H1 (cell line): ENCODE measurements around the gene FAM53C. TPM values are rescaled to one million over a fixed set of nuclear protein-coding genes. Genes with fewer than 3 reads are reported as not detected.

Source experiments
- CTCF ChIA-PET: fragments of 300-600 bp; sonication (Branson Sonifier 250); formaldehyde crosslinking; loops from one replicate; lab custom pipeline; 2021; ENCODE audit not compliant: partially characterized antibody; lab: Charles Lee
- POLR2A ChIA-PET: fragments of 300-600 bp; sonication (Branson Sonifier 250); formaldehyde crosslinking; loops from one replicate; lab custom pipeline; 2021; ENCODE audit warnings: inconsistent platforms; ENCODE audit not compliant: partially characterized antibody; lab: Charles Lee
- DNase-seq, 2 experiments: peaks; one replicate each; pipeline versions ENCODE4 v3.0.0 to v3.0.0-alpha.2; 2010 to 2022; ENCODE audit warnings: low spot score in 2 of 2, low read depth in 1 of 2, mixed read lengths in 1 of 2
- FAIRE-seq: peaks from 2 replicates; lab custom pipeline; 2011; peaks lifted over from hg19 to GRCh38; lab: Jason Lieb, UNC
- H2AFZ ChIP-seq: 2 replicates; pipeline ENCODE4 v1.8.1; 2012; ENCODE audit warnings: low read length, inconsistent platforms
- H2AK5ac ChIP-seq: 2 replicates; pipeline ENCODE4 v1.6.1; 2013; ENCODE audit warnings: low read depth, low read length
- H2BK120ac ChIP-seq: replicated peaks from 2 replicates; pipeline ENCODE3; 2013; ENCODE audit warnings: low read depth, low read length, inconsistent platforms
- H2BK12ac ChIP-seq: 2 replicates; pipeline ENCODE4 v1.6.1; 2013; ENCODE audit warnings: low read depth, low read length
- H2BK15ac ChIP-seq: 2 replicates; pipeline ENCODE4 v1.6.1; 2013; ENCODE audit warnings: low read length
- H2BK20ac ChIP-seq: 2 replicates; pipeline ENCODE4 v1.6.1; 2013; ENCODE audit warnings: low read length
- H2BK5ac ChIP-seq: 2 replicates; pipeline ENCODE4 v1.6.1; 2013; ENCODE audit warnings: low read depth, low read length
- H3K14ac ChIP-seq: 2 replicates; pipeline ENCODE4 v1.6.1; 2013; ENCODE audit warnings: inconsistent platforms; ENCODE audit not compliant: insufficient read length
- H3K18ac ChIP-seq: 2 replicates; pipeline ENCODE4 v1.6.1; 2013; ENCODE audit warnings: low read length; ENCODE audit errors: extremely low read depth
- H3K23ac ChIP-seq: 2 replicates; pipeline ENCODE4 v1.6.1; 2013; ENCODE audit warnings: inconsistent platforms; ENCODE audit not compliant: insufficient read length
- H3K23me2 ChIP-seq: 2 replicates; pipeline ENCODE4 v1.6.1; 2013; ENCODE audit warnings: low read depth, low read length
- H3K27ac ChIP-seq: 2 replicates; pipeline ENCODE4 v1.6.1; 2011; ENCODE audit warnings: low read depth, low read length, inconsistent platforms
- H3K27me3 ChIP-seq, 4 experiments: replicated peaks in 1 of 4; 1 replicate in 1 of 4; 2 replicates in 3 of 4; pipeline versions ENCODE4 v1.6.1 to v1.8.1; 2011 to 2013; ENCODE audit warnings: low read length in 3 of 4, mild to moderate bottlenecking in 3 of 4, inconsistent platforms in 2 of 4, mixed read lengths in 2 of 4, moderate library complexity in 1 of 4; ENCODE audit not compliant: control insufficient read depth in 3 of 4, insufficient read depth in 3 of 4; ENCODE audit errors: extremely low read depth in 1 of 4
- H3K36me3 ChIP-seq, 4 experiments: 2 replicates each; pipeline versions ENCODE4 v1.6.1 to v1.8.1; 2011 to 2013; ENCODE audit warnings: mild to moderate bottlenecking in 4 of 4, low read length in 3 of 4, moderate library complexity in 2 of 4, control low read depth in 1 of 4, inconsistent platforms in 1 of 4; ENCODE audit not compliant: insufficient read depth in 4 of 4, control insufficient read depth in 2 of 4
- H3K4ac ChIP-seq: replicated peaks from 2 replicates; pipeline ENCODE3; 2013; ENCODE audit warnings: low read length, low read depth, mixed read lengths, inconsistent platforms; ENCODE audit not compliant: insufficient read length
- H3K4me1 ChIP-seq, 4 experiments: replicated peaks in 1 of 4; 1 replicate in 1 of 4; 2 replicates in 3 of 4; pipeline versions ENCODE4 v1.6.1 to v1.8.1; 2011 to 2013; ENCODE audit warnings: low read length in 3 of 4, inconsistent platforms in 2 of 4, mixed read lengths in 1 of 4; ENCODE audit not compliant: insufficient read depth in 4 of 4, control insufficient read depth in 3 of 4
- H3K4me2 ChIP-seq, 2 experiments: 2 replicates each; pipeline versions ENCODE4 v1.6.1 to v1.8.1; 2011 to 2013; ENCODE audit warnings: low read depth in 2 of 2, low read length in 2 of 2, control low read depth in 1 of 2, inconsistent platforms in 1 of 2, mild to moderate bottlenecking in 1 of 2; ENCODE audit not compliant: insufficient read depth in 1 of 2
- H3K4me3 ChIP-seq, 4 experiments: fragments of 200-600, 300-600 bp in 1 of 4; sonication (generic), shearing (Covaris generic), sonication (Bioruptor Twin) in 1 of 4; 2 replicates each; pipeline versions ENCODE4 v1.5.1 to v1.8.1; 2011 to 2016; ENCODE audit warnings: low read length in 4 of 4, low read depth in 3 of 4, control low read depth in 2 of 4, inconsistent platforms in 2 of 4, mild to moderate bottlenecking in 2 of 4, mixed read lengths in 1 of 4, moderate library complexity in 1 of 4; ENCODE audit not compliant: insufficient read depth in 2 of 4; ENCODE audit errors: extremely low read depth in 1 of 4
- H3K56ac ChIP-seq: replicated peaks from 2 replicates; pipeline ENCODE3; 2013; ENCODE audit warnings: low read depth, mild to moderate bottlenecking, mixed read lengths, low read length, inconsistent platforms; ENCODE audit not compliant: insufficient read length
- H3K79me1 ChIP-seq: 2 replicates; pipeline ENCODE4 v1.6.1; 2013; ENCODE audit warnings: low read depth, low read length, control low read depth
- H3K79me2 ChIP-seq, 2 experiments: 2 replicates each; pipeline versions ENCODE4 v1.6.1 to v1.8.1; 2012 to 2013; ENCODE audit warnings: low read length in 2 of 2, mild to moderate bottlenecking in 2 of 2, inconsistent platforms in 1 of 2; ENCODE audit not compliant: insufficient read depth in 2 of 2, control insufficient read depth in 1 of 2
- H3K9ac ChIP-seq, 4 experiments: replicated peaks in 1 of 4; 1 replicate in 1 of 4; 2 replicates in 3 of 4; pipeline versions ENCODE4 v1.6.1 to v1.8.1; 2011 to 2013; ENCODE audit warnings: low read depth in 3 of 4, low read length in 3 of 4, control low read depth in 2 of 4, mild to moderate bottlenecking in 2 of 4, moderate library complexity in 2 of 4, inconsistent platforms in 1 of 4; ENCODE audit errors: extremely low read depth in 1 of 4
- H3K9me3 ChIP-seq, 2 experiments: 2 replicates each; pipeline versions ENCODE4 v1.6.1 to v1.8.1; 2012 to 2013; ENCODE audit warnings: mild to moderate bottlenecking in 2 of 2, moderate library complexity in 2 of 2, control low read depth in 1 of 2, inconsistent platforms in 1 of 2, low read depth in 1 of 2, low read length in 1 of 2, mixed read lengths in 1 of 2; ENCODE audit not compliant: insufficient read depth in 2 of 2
- H4K20me1 ChIP-seq, 2 experiments: replicated peaks in 1 of 2; 2 replicates each; pipeline versions ENCODE3 to v1.8.1; 2011 to 2013; ENCODE audit warnings: inconsistent platforms in 2 of 2, low read length in 2 of 2, mild to moderate bottlenecking in 1 of 2; ENCODE audit not compliant: insufficient read depth in 2 of 2, control insufficient read depth in 1 of 2
- H4K5ac ChIP-seq: 2 replicates; pipeline ENCODE4 v1.6.1; 2013; ENCODE audit warnings: low read length, low read depth, mixed read lengths, inconsistent platforms; ENCODE audit not compliant: insufficient read length
- H4K8ac ChIP-seq: 2 replicates; pipeline ENCODE4 v1.8.0; 2013; ENCODE audit warnings: mild to moderate bottlenecking, moderate library complexity, low read length, inconsistent platforms; ENCODE audit not compliant: insufficient read depth; ENCODE audit errors: extremely low read depth
- H4K91ac ChIP-seq: replicated peaks from 2 replicates; pipeline ENCODE3; 2013; ENCODE audit warnings: low read length, mixed read lengths, inconsistent platforms; ENCODE audit not compliant: insufficient read length
- BRCA1 ChIP-seq: IDR thresholded peaks from 2 replicates; pipeline ENCODE4 v1.6.1; 2012; ENCODE audit warnings: low read depth, low read length, improper control_type of control experiment
- CBX5 ChIP-seq: fragments of 300-800, 300-1000 bp; sonication (generic); IDR thresholded peaks from 2 replicates; pipeline ENCODE4 v1.7.1; 2016; ENCODE audit warnings: antibody characterized with exemption, low read length, low read depth
- CREB1 ChIP-seq: IDR thresholded peaks from 2 replicates; pipeline ENCODE4 v1.6.1; 2012; ENCODE audit warnings: inconsistent platforms
- EP300 ChIP-seq, 2 experiments: IDR thresholded peaks; 1 replicate in 1 of 2; 2 replicates in 1 of 2; pipeline ENCODE4 v1.6.1; 2011 to 2012; ENCODE audit warnings: low read depth in 2 of 2, low read length in 2 of 2, mild to moderate bottlenecking in 2 of 2, borderline replicate concordance in 1 of 2, inconsistent platforms in 1 of 2, moderate library complexity in 1 of 2
- EZH2 ChIP-seq: fragments of 200-600 bp; sonication (generic); IDR thresholded peaks from 2 replicates; pipeline ENCODE4 v1.7.1; 2012; ENCODE audit warnings: low read depth, mild to moderate bottlenecking, moderate library complexity, low read length, inconsistent platforms; ENCODE audit not compliant: severe bottlenecking
- HDAC6 ChIP-seq: IDR thresholded peaks from one replicate; pipeline ENCODE4 v1.7.1; 2012; ENCODE audit warnings: low read depth, mild to moderate bottlenecking, inconsistent platforms, low read length, moderate library complexity
- KDM5A ChIP-seq: fragments of 200-600 bp; IDR thresholded peaks from 2 replicates; pipeline ENCODE4 v1.7.1; 2012; ENCODE audit warnings: mild to moderate bottlenecking, low read length, inconsistent platforms, mixed read lengths
- PHF8 ChIP-seq: fragments of 200-600 bp; sonication (generic); conservative IDR thresholded peaks from 2 replicates; pipeline ENCODE4 v1.7.1; 2012; ENCODE audit warnings: low read depth, mild to moderate bottlenecking, inconsistent platforms, low read length, moderate library complexity
- RFX5 ChIP-seq: IDR thresholded peaks from 2 replicates; pipeline ENCODE4 v1.6.1; 2011; ENCODE audit warnings: low read depth, low read length, improper control_type of control experiment, borderline replicate concordance
- RNF2 ChIP-seq: fragments of 200-900, 300-1000 bp; sonication (generic); IDR thresholded peaks from 2 replicates; pipeline ENCODE4 v1.7.1; 2016; ENCODE audit warnings: borderline replicate concordance, low read depth, mild to moderate bottlenecking, antibody characterized with exemption, low read length; ENCODE audit not compliant: poor library complexity, severe bottlenecking; ENCODE audit errors: missing control alignments
- SAP30 ChIP-seq: fragments of 300-600 bp; sonication (generic); IDR thresholded peaks from 2 replicates; pipeline ENCODE4 v1.7.1; 2012; ENCODE audit warnings: low read length, moderate library complexity, mild to moderate bottlenecking, inconsistent platforms; ENCODE audit not compliant: insufficient read depth, insufficient replicate concordance
- SP1 ChIP-seq: IDR thresholded peaks from 2 replicates; pipeline ENCODE4 v1.6.1; 2011; ENCODE audit warnings: low read depth, low read length
- SUZ12 ChIP-seq: fragments of 200-600 bp; sonication (generic); IDR thresholded peaks from 2 replicates; pipeline ENCODE4 v1.6.1; 2012; ENCODE audit warnings: mild to moderate bottlenecking, inconsistent platforms, low read length, moderate library complexity, mixed read lengths
- WGBS, 2 experiments: shearing (Covaris generic) in 1 of 2; methylation state at CpG; one replicate each; pipeline versions ENCODE4 v1.1.6 to v1.1.7; 2013 to 2015; ENCODE audit warnings: low lambda C conversion rate in 2 of 2, mixed read lengths in 2 of 2, inconsistent platforms in 1 of 2, low coverage in 1 of 2, missing lambda C conversion rate in 1 of 2; ENCODE audit not compliant: insufficient replicate concordance in 2 of 2, insufficient coverage in 1 of 2, insufficient read length in 1 of 2; ENCODE audit errors: extremely low coverage in 1 of 2, missing lambda C conversion rate in 1 of 2; 5-methylcytosine and 5-hydroxymethylcytosine counted together
- polyA plus RNA-seq, 7 experiments: library from polyadenylated mRNA; depleted of rRNA in 3 of 7; stranded (reverse) in 5 of 7; unstranded in 2 of 7; fragments of >200 nt in 5 of 7; fragments of 200-250 nt in 2 of 7; gene quantifications; 1 replicate in 5 of 7; 2 replicates in 1 of 7; 4 replicates in 1 of 7; pipeline versions ENCODE4 v1.2.1 to v1.2.3, GENCODE V29; 2011 to 2013; ENCODE audit warnings: missing spikeins in 2 of 7, mixed read lengths in 2 of 7
- total RNA-seq: library from RNA; stranded (reverse); fragmentation: NEBNext Ultra II Directional; extraction: Animal tissue kit (Norgen Biotek cat#: 25700); gene quantifications from 2 replicates; pipeline ENCODE4 v1.2.1, GENCODE V29; 2021

FAM53C gene
- total and polyA plus RNA-seq, 2 of the 8 experiments (the other 6 are each of a cell fraction or from before 2014, with no cell fraction given) = 57.6 to 75.3 TPM

DNA sequence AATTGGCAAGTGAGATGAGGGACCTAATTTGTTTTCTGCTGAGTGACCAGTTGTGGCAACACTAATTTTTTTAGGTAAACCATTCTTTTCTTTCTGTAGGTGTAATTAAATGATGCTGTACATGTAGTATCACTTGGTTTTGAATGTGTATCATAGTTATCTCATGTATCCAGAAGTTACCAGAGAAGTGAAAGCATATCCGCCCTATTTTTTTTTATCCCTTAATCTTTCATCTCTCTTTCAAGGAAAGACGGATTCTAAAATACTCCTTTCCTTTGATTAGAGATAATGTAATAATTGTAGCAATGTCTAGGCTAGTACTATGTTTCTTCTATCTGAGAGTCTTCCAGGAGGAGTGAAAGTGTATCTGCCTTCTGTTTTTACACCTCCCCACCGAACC lies 21.6 kb downstream of the FAM53C start:
- H4K20me1 ChIP-seq = peaks cover 0 to 7% of the 10 kb centered on the region in 2 experiments
- 92% methylated on average over 3 of the region's 3 CpGs; no CpG with 5 or more reads in 1 of the 2 experiments for WGBS, 2 experiments

More for the DNA sequence above, 21.6 kb downstream of the FAM53C start:
- Histone ChIP-seq H2BK12ac (no peak overlapping the region), H3K23ac (no peak overlapping the region), H3K27ac (no peak overlapping the region), H3K9me3 (no peaks in the 10 kb centered on the region), H2AFZ (no peak overlapping the region), H3K79me1 (no peaks in the 10 kb centered on the region; the same call in 1 of the 2 replicates), H2BK15ac (no peak overlapping the region), H3K27me3 (no peaks in the 10 kb centered on the region), H3K4me2 (no peak overlapping the region), H2BK5ac (no peak overlapping the region), H3K14ac (no peak overlapping the region), H3K36me3 (no peaks in the 10 kb centered on the region), H3K4me1 (peaks cover 0 to 3% (median 1%) of the 10 kb centered on the region in 4 experiments; a peak in 3 of 7 replicates), H4K5ac (no peak overlapping the region), H2BK120ac (no peak overlapping the region), H3K18ac (no peak overlapping the region), H3K9ac (no peak overlapping the region), H3K4ac (no peak overlapping the region), H3K4me3 (no peak overlapping the region), H3K79me2 (peaks cover 8 to 92% of the 10 kb centered on the region in 2 experiments; a peak in 3 of 4 replicates), H3K56ac (no peak overlapping the region), H2AK5ac (no peak overlapping the region), H4K91ac (no peak overlapping the region), H4K8ac (no peak overlapping the region), H3K23me2 (no peaks in the 10 kb centered on the region), H2BK20ac (no peak overlapping the region)
- FAIRE-seq (no peak), DNase-seq (no peak)
- CTCF ChIA-PET = no interaction called here
- no peak for TF ChIP-seq PHF8
- TF ChIP-seq CBX5 = no peak
- no peak for TF ChIP-seq RFX5
- TF ChIP-seq BRCA1 = no peak
- no peak for TF ChIP-seq EP300 (IDR thresholded peaks at IDR 0.05; ENCODE audit: borderline replicate concordance in 1 of 2, low read depth in 2 of 2, low read length in 2 of 2)
- no peak for TF ChIP-seq RNF2
- TF ChIP-seq HDAC6 = no peak
- TF ChIP-seq SUZ12 = no peak
- TF ChIP-seq SAP30 = no peak
- no peak for TF ChIP-seq KDM5A
- no peak for TF ChIP-seq CREB1
- TF ChIP-seq EZH2 = no peak
- TF ChIP-seq SP1 = no peak
- POLR2A ChIA-PET = no interaction called here
